ENCODE measurements around the gene NOP58.
"Not testable (repeated sequence)": the region's sequence is repeated elsewhere in the genome, so short reads cannot be mapped to it uniquely, and the experiment has no call there.

NOP58 gene, protein sequence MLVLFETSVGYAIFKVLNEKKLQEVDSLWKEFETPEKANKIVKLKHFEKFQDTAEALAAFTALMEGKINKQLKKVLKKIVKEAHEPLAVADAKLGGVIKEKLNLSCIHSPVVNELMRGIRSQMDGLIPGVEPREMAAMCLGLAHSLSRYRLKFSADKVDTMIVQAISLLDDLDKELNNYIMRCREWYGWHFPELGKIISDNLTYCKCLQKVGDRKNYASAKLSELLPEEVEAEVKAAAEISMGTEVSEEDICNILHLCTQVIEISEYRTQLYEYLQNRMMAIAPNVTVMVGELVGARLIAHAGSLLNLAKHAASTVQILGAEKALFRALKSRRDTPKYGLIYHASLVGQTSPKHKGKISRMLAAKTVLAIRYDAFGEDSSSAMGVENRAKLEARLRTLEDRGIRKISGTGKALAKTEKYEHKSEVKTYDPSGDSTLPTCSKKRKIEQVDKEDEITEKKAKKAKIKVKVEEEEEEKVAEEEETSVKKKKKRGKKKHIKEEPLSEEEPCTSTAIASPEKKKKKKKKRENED

GRCh38 chr2:202265467-202266277, at the start of gene NOP58:
Gene NOP58 (plus strand): TSS chr2:202265763. CDS start chr2:202265942, 179 bp downstream.
- DNase-seq: peak; percentile 99
- in situ Hi-C loops (cut with HindIII; ENCODE audit: low pct_ligation_motif_present, low pct_unique_long_range_greater_than_20kb, low sequenced_read_pairs): no loop called here

- in situ Hi-C loops (cut with HindIII; ENCODE audit: low pct_ligation_motif_present, low pct_unique_long_range_greater_than_20kb, low sequenced_read_pairs): no loop called here
- DNase-seq: peak; percentile 15
Measured at GRCh38 chr2:202221873-202222272, 43.7 kb upstream of the NOP58 start.

GRCh38 chr2:202237787-202238233, 27.8 kb upstream of the NOP58 start:
- in situ Hi-C loops (cut with HindIII; ENCODE audit: low pct_ligation_motif_present, low pct_unique_long_range_greater_than_20kb, low sequenced_read_pairs): no loop called here
- DNase-seq: peak; percentile 62

DNA sequence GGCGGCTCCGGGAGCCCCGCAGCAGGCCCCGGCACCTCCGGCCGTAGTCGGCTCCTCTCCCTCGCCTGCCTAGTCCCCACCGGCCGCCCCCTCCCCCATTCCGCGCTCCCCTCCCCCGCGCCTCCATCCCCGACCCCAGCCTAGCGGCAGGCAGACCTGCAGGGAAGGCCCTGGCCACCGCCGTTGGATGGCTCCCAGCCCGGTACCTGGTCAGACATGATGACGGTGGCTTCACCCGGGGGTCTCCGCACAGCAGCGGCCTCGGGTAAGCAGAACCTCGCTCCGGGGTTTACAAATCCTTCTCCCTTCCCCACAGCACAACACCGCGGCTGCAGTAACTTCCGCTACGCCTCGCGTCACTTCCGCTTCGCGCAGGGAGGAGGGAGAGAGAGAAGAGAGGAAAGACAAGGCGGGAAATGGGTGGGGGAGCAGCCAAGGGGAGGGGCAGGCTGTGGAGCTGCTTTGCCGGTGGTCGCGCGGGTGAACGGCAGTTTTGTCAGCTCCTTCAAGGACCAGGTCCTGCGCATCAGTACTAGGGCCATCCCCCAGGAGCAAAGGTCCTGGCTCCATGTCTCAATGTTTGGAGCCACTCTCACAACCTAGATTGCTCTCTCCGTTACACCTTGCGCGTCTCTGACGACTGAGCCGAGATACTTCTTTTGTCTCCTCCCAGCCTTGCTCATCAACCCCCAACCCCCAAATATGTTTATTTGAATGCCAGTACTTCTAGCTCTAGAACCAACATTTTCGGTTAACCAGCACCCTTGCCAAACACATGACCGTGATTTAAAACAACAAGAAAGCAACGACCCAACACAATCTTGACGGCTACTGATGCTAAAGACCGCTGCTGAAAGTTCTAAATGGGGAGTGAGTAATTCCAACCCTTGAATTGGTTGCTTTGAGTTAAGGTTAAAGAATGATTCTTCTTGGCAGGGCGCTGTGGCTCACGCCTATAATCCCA, 27.0 kb upstream of the NOP58 start, which contains the start of gene SUMO1:
Gene SUMO1, minus strand, starts transcription at position 364 of the 964 bp plus-strand sequence. Its CDS starts 146 bp downstream, at position 218.
- DNase-seq: peak; percentile 95
- in situ Hi-C loops (cut with HindIII; ENCODE audit: low pct_ligation_motif_present, low pct_unique_long_range_greater_than_20kb, low sequenced_read_pairs): no loop called here

- in situ Hi-C loops (cut with HindIII; ENCODE audit: low pct_ligation_motif_present, low pct_unique_long_range_greater_than_20kb, low sequenced_read_pairs); DNase-seq: not testable (repeated sequence)
Measured at GRCh38 chr2:202247710-202248109, 17.9 kb upstream of the NOP58 start.

- DNase-seq: no peak
Measured at GRCh38 chr2:202249521-202250253, 15.9 kb upstream of the NOP58 start.

DNA sequence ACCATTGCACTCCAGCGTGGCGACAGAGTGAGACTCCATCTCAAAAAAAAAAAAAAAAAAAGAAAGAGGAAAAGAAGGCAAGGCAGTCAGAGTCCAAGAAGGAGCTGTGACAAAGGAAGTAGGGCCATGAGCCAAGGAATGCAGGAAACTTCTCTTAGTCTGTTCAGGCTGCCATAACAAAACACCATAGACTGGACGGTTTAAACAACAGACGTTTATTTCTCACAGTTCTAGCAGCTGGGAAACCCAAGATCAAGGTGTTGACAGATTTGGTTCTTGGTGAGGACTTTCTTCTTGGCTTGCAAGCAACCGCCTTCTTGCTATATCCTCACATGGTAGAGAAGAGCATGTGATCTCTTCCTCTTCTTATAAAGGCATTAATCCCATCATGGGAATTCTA, 14.1 kb upstream of the NOP58 start:
- in situ Hi-C loops (cut with HindIII; ENCODE audit: low pct_ligation_motif_present, low pct_unique_long_range_greater_than_20kb, low sequenced_read_pairs): no loop called here

More at GRCh38 chr2:202249521-202250253, 15.9 kb upstream of the NOP58 start:
- in situ Hi-C loops (cut with HindIII; ENCODE audit: low pct_ligation_motif_present, low pct_unique_long_range_greater_than_20kb, low sequenced_read_pairs): no loop called here

GRCh38 chr2:202261531-202261930, 4.0 kb upstream of the NOP58 start:
- no peak for DNase-seq
- in situ Hi-C loops (cut with HindIII; ENCODE audit: low pct_ligation_motif_present, low pct_unique_long_range_greater_than_20kb, low sequenced_read_pairs): no loop called here

More for the DNA sequence above, 14.1 kb upstream of the NOP58 start:
- DNase-seq: no peak

DNA sequence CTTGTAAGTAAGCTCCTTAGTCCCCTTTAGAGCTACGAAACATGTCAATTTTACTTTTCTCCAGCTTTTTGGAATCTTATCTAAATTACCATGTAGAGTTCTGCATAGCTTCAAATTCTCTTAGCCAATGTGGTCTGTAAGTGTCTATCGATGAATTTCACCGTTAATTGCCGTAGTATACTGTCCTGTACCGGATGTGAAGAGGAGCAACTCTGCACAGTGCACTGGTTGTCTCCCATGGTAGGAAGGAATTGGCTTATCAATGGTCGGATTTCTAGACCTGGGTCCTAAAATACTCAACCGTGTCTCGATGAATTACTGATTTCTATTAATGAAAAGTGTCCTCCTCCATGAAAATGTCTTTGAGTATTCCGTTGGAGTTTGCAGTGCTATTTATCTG, 1.9 kb downstream of the NOP58 start:
- peak; percentile 35 for DNase-seq
- in situ Hi-C loops (cut with HindIII; ENCODE audit: low pct_ligation_motif_present, low pct_unique_long_range_greater_than_20kb, low sequenced_read_pairs): no loop called here

- in situ Hi-C loops (cut with HindIII; ENCODE audit: low pct_ligation_motif_present, low pct_unique_long_range_greater_than_20kb, low sequenced_read_pairs): no loop called here
- no peak for DNase-seq
Measured at GRCh38 chr2:202269585-202269984, 4.0 kb downstream of the NOP58 start.

DNA sequence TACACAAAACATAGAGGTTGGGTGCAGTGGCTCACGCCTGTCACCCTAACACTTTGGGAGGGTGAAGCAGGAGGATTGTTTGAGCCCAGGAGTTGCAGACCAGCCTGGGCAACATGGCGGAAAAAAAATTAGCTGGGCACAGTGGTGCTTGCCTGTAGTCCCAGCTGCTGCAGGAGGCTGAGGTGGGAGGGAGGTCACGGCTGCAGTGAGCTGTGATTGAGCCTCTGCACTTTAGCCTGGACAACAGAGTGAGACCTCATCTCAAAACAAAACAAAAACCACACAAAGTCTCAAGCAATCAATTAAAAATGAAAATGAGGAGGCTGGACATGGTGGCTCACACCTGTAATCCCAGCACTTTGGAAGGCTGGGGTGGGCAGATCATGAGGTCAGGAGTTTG, 4.9 kb downstream of the NOP58 start:
- in situ Hi-C loops (cut with HindIII; ENCODE audit: low pct_ligation_motif_present, low pct_unique_long_range_greater_than_20kb, low sequenced_read_pairs): no loop called here
- no peak for DNase-seq

DNA sequence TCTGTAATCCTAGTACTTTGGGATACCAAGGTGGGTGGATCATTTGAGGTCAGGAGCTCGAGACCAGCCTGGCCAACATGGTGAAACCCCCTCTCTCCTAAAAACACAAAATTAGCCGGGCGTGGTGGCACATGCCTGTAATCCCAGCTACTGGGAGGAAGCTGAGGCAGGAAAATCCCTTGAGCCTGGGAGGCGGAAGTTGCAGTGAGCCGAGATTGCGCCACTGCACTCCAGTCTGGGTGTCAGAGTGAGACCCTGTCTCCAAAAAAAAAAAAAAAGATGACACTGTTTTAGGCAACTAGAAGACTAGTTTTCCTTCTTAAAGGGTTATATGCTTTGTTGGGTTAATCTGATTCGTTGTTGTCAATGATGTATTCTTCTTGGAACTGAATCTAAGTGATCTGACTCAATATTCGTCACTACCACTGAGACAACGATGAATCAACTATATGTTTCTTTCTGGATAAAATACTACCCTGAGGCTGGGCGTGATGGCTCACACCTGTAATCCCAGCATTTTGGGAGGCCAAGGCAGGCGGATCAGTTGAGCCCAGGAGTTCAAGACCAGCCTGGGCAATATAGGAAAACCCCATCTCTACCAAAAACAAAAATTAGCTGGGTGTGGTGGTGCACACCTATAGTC, 10.6 kb downstream of the NOP58 start:
- in situ Hi-C loops (cut with HindIII; ENCODE audit: low pct_ligation_motif_present, low pct_unique_long_range_greater_than_20kb, low sequenced_read_pairs): not testable (repeated sequence)

DNA sequence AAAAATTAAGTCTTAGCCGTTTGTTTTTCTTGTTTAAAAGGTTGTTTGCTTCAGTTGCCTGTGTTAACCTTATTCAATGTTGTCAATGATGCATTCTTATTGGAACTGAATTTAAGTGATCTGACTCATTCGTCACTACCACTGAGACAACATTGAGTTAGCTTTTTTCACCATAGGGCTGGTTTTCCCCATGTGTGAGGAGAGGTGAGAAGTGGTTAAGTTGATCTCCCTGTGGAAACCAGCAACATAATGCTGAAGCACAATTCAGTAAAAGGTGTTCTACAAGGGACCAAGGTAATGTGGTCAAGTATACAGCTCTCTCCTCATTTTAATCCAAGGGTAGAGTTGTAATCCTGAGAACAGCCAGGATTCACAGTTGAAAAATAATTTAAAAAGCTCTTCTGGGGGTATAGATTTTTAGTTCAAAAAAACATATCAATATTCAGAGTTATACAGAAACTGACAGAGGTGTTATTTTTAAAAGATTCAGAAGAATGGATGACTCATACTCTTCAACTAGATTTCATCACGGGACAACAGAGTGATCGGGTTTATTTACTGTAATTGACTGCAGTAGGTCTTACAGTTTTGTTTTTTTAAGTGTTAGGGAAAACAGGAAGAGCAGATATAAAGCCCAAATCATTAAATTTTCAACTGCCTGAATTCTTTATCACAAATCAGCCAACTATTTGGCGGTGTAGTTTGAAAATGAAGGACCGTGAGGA, 12.6 kb downstream of the NOP58 start:
- in situ Hi-C loops (cut with HindIII; ENCODE audit: low pct_ligation_motif_present, low pct_unique_long_range_greater_than_20kb, low sequenced_read_pairs): no loop called here
- peak; percentile 38 for DNase-seq

More for the DNA sequence above, 10.6 kb downstream of the NOP58 start:
- DNase-seq: not testable (repeated sequence)

DNA sequence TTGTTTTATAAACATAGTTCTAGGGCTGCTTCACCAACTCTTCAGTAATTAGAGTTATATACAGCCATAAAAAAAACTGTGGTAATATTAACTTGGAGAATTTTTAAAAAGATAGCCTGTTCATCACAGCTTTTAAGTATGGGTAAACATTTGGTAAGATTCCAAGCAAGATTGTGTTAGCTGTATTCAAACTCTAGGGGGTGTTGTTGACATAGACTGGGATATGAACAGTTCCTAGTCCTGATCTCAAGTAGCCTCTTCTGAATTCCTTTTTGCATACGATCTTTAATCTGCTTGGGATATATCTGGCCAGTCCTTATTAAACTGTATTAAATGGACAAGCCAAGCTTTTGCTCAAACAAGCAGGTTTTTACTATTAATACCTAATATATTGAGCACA, 13.4 kb downstream of the NOP58 start:
- DNase-seq: peak; percentile 80
- in situ Hi-C loops (cut with HindIII; ENCODE audit: low pct_ligation_motif_present, low pct_unique_long_range_greater_than_20kb, low sequenced_read_pairs): no loop called here

DNA sequence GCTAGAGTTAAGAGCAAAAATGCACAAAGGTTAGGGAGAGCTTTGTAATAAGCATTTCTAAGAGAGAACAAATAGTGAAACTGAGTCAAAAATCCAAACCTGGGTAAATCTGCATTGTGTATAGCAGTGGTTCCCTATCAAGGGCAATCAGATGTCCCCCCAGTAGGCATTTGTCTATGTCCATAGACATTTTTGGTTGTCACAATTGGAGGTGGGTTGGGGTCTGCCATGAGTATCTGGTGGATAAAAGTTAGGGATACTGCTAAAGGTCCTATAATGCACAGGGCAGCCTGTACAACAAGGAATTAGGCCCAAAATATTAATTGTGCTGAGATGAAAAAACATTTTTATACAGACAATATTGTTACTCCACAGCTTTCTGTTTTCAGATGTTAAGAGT, 21.0 kb downstream of the NOP58 start:
- no peak for DNase-seq
- in situ Hi-C loops (cut with HindIII; ENCODE audit: low pct_ligation_motif_present, low pct_unique_long_range_greater_than_20kb, low sequenced_read_pairs): no loop called here

GRCh38 chr2:202289394-202290204, 24.0 kb downstream of the NOP58 start:
- in situ Hi-C loops (cut with HindIII; ENCODE audit: low pct_ligation_motif_present, low pct_unique_long_range_greater_than_20kb, low sequenced_read_pairs): no loop called here
- DNase-seq: no peak
